Large intestine (tissue), 1 donor: ENCODE data around the gene DDX20. TPM values are rescaled to one million over a fixed set of nuclear protein-coding genes. Genes with fewer than 3 reads are reported as not detected.

Source experiments
- polyA plus RNA-seq: library from polyadenylated mRNA; unstranded; fragments of 120-200 nt; gene quantifications from one replicate; pipeline ENCODE4 v1.2.1, GENCODE V29; 2013

Gene DDX20
- polyA plus RNA-seq, 1 donor = 13.8 TPM

Other genes starting within 250 kb of the DDX20 start
- 95.2 TPM for gene RAP1A, start 136.1 kb upstream of the DDX20 start, polyA plus RNA-seq
- 4.2 TPM for gene INKA2, start 16.5 kb upstream of the DDX20 start, polyA plus RNA-seq
- 2.5 TPM for gene KCND3, start 233.8 kb downstream of the DDX20 start, polyA plus RNA-seq